Measurements from ENCODE around the gene ADAT2. TPM values are rescaled to one million over a fixed set of nuclear protein-coding genes. Genes with fewer than 3 reads are reported as not detected.
"Not testable (repeated sequence)": the region's sequence is repeated elsewhere in the genome, so short reads cannot be mapped to it uniquely, and the experiment has no call there.

ADAT2 gene
- total RNA-seq, 8 experiments from 2014 or later = 3.8 to 18.8 (median 6.2) TPM

DNA sequence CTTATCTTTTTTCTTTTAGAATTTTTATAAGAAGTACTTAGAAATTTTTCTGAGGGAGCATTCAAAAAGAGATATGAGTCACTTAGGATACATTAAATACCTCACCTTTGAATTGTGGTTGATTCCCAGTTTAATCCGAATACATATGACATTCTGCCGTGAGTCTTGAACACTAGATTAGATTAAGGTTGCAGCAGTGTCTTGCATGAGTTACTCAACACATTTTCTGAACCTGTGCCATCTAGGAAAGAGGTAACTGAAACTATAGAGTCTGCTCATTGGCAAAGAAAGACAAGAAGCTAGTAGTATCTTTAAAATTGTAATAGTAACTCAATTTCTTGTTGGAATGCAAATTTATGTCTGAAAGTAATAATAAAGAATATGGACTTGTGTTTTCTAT is 15.1 kb upstream of the ADAT2 start:
- Histone ChIP-seq H3K4me3 (no peak overlapping the region), H3K27ac (no peak overlapping the region), H3K4me1 (replicated peaks in 1 of 2) (no peaks in the 10 kb centered on the region)
- no peak for ATAC-seq (replicated peaks in 6 of 8)
- in situ Hi-C loops (cut with MboI; ENCODE audit: low pct_unique_long_range_greater_than_20kb in 2 of 9, low sequenced_read_pairs in 9 of 9, unreplicated experiment in 9 of 9) = no loop called here
- WGBS, 10 experiments = 83 to 100% (median 100%) methylated on average over 1 to 2 of the region's 2 CpGs

DNA sequence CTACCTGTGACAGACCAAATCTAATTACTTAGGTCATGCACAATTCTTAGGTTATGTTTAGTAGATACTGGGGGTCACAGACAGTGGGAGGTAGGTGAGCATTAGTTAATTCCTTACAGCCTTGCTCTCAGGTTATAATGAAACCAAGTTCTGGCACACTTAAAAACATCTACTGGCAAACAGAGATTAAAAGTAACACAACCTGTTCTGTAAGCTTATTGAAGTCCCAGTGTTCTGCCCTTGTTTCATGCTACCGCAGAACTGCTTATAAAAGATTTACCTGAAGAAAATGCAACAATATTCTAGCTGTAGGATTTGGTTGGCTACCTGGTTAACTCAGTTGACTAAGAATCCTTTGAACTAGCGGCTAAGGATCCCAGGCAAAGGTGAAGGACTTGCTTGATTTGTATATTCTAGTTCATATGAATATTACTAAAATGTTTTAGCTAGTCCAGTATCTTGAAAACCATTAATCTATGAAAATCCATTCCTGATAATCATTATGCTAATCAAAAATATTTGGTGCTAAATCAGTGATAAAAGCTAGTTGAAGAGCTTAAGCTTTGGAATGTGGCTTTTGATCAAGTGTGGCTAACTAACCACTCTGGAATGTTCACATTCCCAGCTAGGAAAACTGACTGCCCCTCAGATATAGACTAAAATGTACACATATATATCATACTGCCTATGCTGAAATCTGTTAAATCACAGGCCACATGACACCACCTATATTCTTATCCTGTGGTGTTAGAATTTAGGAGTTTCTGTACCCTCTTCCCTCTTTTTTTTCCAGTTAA is 7.3 kb upstream of the ADAT2 start:
- Histone ChIP-seq H3K4me3 (no peak overlapping the region), H3K4me1 (replicated peaks in 1 of 2) (no peaks in the 10 kb centered on the region), H3K27ac (no peak overlapping the region)
- no peak for ATAC-seq (replicated peaks in 6 of 8)
- in situ Hi-C loops (cut with MboI; ENCODE audit: low pct_unique_long_range_greater_than_20kb in 2 of 9, low sequenced_read_pairs in 9 of 9, unreplicated experiment in 9 of 9) = no loop called here
- 0 to 100% (median 69%) methylated on average over 1 to 2 of the region's 2 CpGs for WGBS, 10 experiments

DNA sequence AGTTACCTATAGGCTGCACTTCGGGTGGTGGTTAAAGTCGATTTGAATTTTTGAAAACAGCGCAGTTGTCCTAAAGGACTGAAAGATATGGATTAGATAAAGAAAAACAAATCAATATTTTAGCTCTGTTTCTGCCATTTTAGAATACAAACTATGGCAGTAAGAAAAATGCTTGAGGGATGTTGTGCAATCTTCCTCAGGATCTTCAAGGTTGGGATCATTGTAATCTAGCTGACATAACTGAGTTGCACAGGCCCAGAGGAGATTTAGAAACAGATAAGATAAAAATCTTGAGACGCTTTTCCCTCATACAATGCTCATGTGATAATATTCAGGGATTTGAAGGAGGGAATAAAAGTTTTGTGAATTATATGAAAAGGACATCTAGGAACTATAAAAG is 1.0 kb upstream of the ADAT2 start:
- in situ Hi-C loops (cut with MboI; ENCODE audit: low pct_unique_long_range_greater_than_20kb in 2 of 9, low sequenced_read_pairs in 9 of 9, unreplicated experiment in 9 of 9) = no loop called here
- Histone ChIP-seq H3K4me3 (peak overlapping the region; percentile 59 to 96 (median 76)), H3K4me1 (replicated peaks in 1 of 2) (peaks cover 7 to 18% of the 10 kb centered on the region in 2 donors), H3K27ac (no peak overlapping the region)
- ATAC-seq (replicated peaks in 6 of 8) = no peak
- WGBS, 10 experiments = 0 to 86% (median 45%) methylated on average over 1 to 4 of the region's 4 CpGs

DNA sequence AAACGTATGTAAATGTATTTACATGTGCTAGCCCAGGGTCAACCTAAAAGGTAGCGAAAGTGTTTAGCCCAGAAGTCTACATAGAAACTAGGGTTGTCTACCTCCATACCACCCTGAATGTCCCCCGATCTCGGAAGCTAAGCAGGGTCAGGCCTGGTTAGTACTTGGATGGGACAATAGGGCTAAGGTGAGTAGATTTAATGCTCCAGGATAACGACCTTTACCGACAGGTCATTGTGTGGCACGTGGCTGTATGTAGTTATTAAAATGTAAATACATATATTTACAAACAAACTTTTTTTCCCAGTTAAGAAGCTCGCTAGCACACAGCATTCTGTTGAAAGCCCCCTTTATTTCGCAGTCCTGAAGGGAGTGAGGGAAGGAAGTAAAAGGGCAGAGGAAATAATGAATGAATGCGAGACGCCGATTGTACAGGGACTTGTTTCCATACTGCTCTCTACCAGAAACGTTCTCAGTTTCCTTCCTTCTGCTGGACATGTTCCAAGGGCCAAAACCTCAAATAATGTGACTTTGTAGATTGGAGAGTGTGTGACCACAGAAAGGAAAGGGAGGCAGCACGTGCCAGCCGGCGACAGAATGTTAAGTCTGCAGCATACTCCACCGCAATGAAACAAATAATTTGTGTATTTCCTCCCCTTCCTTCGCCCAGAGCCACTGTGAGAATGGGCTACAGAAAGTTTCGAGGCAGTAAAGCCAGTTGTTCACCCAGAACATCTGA is 612 bp downstream of the ADAT2 start:
- in situ Hi-C loops (cut with MboI; ENCODE audit: low pct_unique_long_range_greater_than_20kb in 2 of 9, low sequenced_read_pairs in 9 of 9, unreplicated experiment in 9 of 9) = loop anchor here in 3 of 9 experiments (25.0 kb wide), 1 partner anchor 763 kb away; no protein-coding TSS in a partner anchor
- H3K4me1 ChIP-seq (replicated peaks in 1 of 2) = peaks cover 7 to 18% of the 10 kb centered on the region in 2 donors
- 0 to 7% (median 2%) methylated on average over 2 to 14 of the region's 19 CpGs for WGBS, 10 experiments
- H3K27ac ChIP-seq = peak overlapping the region; percentile 41 to 47
- H3K4me3 ChIP-seq = peak overlapping the region; percentile 59 to 96 (median 76)
- ATAC-seq (replicated peaks in 6 of 8) = peak in 6 of 8 experiments; percentile 1 to 10 (median 6)

DNA sequence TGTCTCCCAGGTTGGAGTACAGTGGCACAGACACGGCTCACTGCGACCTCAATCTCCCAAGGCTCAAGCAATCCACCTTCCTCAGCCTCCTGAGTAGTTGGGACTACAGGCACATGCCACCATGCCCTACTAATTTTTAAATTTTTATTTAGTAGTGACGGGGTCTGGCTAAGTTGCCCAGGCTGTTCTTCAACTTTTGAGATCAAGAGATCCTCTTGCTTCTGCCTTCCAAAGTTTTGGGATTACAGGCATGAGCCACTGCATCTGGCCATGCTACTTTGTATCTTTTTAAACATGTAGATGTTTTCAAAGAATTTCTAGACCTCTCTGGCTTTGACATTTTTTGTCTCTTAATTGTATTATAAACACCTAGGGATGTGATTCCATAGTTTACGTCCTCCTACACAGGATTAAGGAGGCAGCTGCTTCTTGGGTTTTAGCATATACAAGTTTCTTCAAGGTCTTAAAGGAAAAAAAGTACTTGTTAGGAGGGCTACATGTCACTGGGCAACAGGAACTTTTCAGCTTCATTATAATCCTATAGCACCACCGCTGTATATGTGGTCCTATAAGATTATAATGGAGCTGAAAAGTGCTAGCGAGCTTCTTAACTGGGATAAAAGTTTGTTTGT is 1.3 kb downstream of the ADAT2 start:
- WGBS, 10 experiments = 61 to 90% (median 68%) methylated on average over 3 to 6 of the region's 6 CpGs
- ATAC-seq (replicated peaks in 6 of 8) = no peak
- peaks cover 7 to 18% of the 10 kb centered on the region in 2 donors for H3K4me1 ChIP-seq (replicated peaks in 1 of 2)
- H3K4me3 ChIP-seq = peak overlapping the region; percentile 59 to 96 (median 76)
- H3K27ac ChIP-seq = no peak overlapping the region
- in situ Hi-C loops (cut with MboI; ENCODE audit: low pct_unique_long_range_greater_than_20kb in 2 of 9, low sequenced_read_pairs in 9 of 9, unreplicated experiment in 9 of 9) = loop anchor here in 3 of 9 experiments (25.0 kb wide), 1 partner anchor 762 kb away; no protein-coding TSS in a partner anchor

DNA sequence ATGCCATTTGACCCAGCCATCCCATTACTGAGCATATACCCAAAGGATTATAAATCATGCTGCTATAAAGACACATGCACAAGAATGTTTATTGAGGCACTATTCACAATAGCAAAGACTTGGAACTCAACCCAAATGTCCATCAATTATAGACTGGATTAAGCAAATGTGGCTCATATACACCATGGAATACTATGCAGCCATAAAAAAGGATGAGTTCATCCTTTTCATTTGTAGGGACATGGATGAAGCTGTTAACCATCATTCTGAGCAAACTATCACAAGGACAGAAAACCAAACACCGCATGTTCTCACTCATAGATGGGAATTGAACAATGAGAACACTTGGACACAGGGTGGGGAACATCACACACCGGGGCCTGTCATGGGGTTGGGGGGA is 2.6 kb downstream of the ADAT2 start:
- H3K27ac ChIP-seq; H3K4me3 ChIP-seq; ATAC-seq (replicated peaks in 6 of 8): not testable (repeated sequence)
- in situ Hi-C loops (cut with MboI; ENCODE audit: low pct_unique_long_range_greater_than_20kb in 2 of 9, low sequenced_read_pairs in 9 of 9, unreplicated experiment in 9 of 9) = loop anchor here in 3 of 9 experiments (25.0 kb wide), 1 partner anchor 761 kb away; no protein-coding TSS in a partner anchor
- WGBS, 10 experiments = no CpG with 5 or more reads among the region's 2 CpGs
- H3K4me1 ChIP-seq (replicated peaks in 1 of 2) = peaks cover 7 to 18% of the 10 kb centered on the region in 2 donors

DNA sequence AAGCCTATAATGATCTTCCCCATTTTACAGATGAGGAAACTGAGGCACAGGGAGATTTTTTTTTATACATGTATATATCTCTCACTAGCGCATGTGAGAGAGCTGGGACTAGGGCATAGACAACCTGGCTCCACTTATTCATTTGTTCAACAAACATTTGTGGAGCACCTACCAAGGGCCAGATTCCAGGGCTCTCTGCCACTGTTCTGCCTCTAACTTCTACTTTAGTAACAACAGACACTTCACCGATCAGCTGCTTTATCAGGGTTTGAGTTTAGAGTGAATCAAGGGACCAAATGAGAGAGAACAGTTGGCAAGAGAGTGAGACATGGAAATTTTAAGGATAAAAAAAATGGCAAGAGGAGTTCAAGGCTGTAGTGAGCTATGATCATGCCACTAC is 7.4 kb downstream of the ADAT2 start:
- no peak for ATAC-seq (replicated peaks in 6 of 8)
- in situ Hi-C loops (cut with MboI; ENCODE audit: low pct_unique_long_range_greater_than_20kb in 2 of 9, low sequenced_read_pairs in 9 of 9, unreplicated experiment in 9 of 9) = loop anchor here in 3 of 9 experiments (25.0 kb wide), 1 partner anchor 756 kb away; no protein-coding TSS in a partner anchor
- Histone ChIP-seq H3K4me1 (replicated peaks in 1 of 2) (no peaks in the 10 kb centered on the region), H3K4me3 (no peak overlapping the region), H3K27ac (no peak overlapping the region)
- 86 to 100% (median 100%) methylated on average over 1 to 2 of the region's 2 CpGs; no CpG with 5 or more reads in 3 of the 10 experiments for WGBS, 10 experiments

DNA sequence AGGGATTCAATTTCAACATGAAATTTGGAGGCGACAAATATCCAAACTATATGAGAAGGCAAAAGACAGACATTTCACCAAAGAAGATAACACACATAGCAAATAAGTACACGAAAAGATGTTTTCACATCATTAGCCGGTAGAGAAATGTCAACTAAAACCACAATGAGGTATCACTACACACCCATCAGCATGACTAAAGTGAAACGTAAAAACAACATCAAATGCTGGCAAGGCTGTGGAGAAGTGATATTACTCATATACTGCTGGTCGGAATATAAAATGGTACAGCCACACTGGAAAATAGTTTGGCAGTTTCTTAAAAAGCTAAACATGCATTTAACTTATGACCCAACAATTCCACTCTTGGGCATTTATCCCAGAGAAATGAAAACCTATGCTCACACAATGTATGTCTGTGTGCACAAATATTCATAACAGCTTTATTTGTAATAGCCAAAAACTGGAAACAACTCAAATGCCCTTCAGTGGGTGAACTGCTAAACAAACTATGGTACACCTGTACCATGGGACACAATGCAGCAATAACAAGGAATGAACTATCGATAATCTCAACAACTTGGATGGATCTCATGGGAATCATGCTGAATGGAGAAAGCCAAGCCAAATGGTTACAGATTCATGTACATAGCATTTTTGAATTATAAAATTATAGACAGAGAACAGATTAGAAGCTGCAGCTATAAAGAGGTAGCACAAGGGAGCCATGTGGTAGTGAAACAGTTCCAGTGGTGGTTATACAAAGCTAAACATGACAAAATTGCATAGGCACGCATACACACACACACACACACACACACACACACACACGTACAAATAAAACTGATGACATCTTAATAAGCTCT is 8.6 kb downstream of the ADAT2 start:
- Histone ChIP-seq H3K27ac (no peak overlapping the region), H3K4me1 (replicated peaks in 1 of 2) (no peaks in the 10 kb centered on the region), H3K4me3 (no peak overlapping the region)
- in situ Hi-C loops (cut with MboI; ENCODE audit: low pct_unique_long_range_greater_than_20kb in 2 of 9, low sequenced_read_pairs in 9 of 9, unreplicated experiment in 9 of 9) = loop anchor here in 3 of 9 experiments (25.0 kb wide), 1 partner anchor 755 kb away; no protein-coding TSS in a partner anchor
- no peak for ATAC-seq (replicated peaks in 6 of 8)
- 62 to 98% (median 90%) methylated on average over 2 to 8 of the region's 8 CpGs for WGBS, 10 experiments

DNA sequence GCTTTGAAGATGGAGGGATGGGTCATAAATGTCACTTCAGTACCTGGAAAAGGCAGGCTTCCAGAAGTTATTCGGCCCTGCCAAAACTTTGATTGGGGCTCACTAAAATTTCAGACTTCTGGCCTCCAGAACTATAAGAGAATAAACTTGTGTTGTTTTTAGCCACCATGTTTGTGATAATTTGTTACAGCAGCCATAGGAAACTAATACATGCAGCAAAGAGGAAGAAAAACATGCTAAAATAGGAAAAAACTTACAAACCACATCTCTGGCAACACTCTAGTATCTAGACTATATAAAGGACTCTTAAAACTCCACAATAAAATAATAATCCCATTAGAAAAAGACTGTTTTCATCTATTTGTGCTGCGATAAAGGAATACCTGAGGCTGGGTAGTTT is 9.5 kb downstream of the ADAT2 start:
- Histone ChIP-seq H3K4me1 (replicated peaks in 1 of 2) (no peaks in the 10 kb centered on the region), H3K4me3 (no peak overlapping the region), H3K27ac (no peak overlapping the region)
- in situ Hi-C loops (cut with MboI; ENCODE audit: low pct_unique_long_range_greater_than_20kb in 2 of 9, low sequenced_read_pairs in 9 of 9, unreplicated experiment in 9 of 9) = loop anchor here in 3 of 9 experiments (25.0 kb wide), 1 partner anchor 754 kb away; no protein-coding TSS in a partner anchor
- ATAC-seq (replicated peaks in 6 of 8) = no peak
- 80 to 100% (median 93%) methylated on average over 1 to 2 of the region's 2 CpGs; no CpG with 5 or more reads in 2 of the 10 experiments for WGBS, 10 experiments

DNA sequence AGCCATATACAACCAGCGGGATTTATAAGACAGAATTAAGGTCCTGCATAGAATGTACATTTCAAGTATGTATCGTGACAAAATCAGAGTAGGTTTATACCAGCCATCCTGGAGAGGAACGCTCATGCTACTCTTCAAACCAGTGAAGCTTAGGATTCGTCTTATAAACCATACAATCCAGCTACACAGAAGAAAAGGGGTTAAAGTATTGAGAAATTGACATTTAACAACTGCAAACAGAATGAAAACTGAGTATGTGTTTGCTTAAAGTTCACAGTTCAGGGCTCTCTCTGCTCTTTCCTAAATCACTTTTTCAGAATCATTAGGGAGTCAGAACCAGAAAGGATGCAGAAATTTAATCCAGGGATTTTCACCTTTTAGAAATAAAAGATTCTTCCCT is 17.9 kb downstream of the ADAT2 start:
- 89 to 100% (median 96%) methylated on average over 1 to 4 of the region's 4 CpGs for WGBS, 10 experiments
- Histone ChIP-seq H3K27ac (no peak overlapping the region), H3K4me1 (replicated peaks in 1 of 2) (no peaks in the 10 kb centered on the region), H3K4me3 (no peak overlapping the region)
- in situ Hi-C loops (cut with MboI; ENCODE audit: low pct_unique_long_range_greater_than_20kb in 2 of 9, low sequenced_read_pairs in 9 of 9, unreplicated experiment in 9 of 9) = loop anchor here in 3 of 9 experiments (25.0 kb wide), 1 partner anchor 745 kb away; no protein-coding TSS in a partner anchor
- ATAC-seq (replicated peaks in 6 of 8) = no peak

DNA sequence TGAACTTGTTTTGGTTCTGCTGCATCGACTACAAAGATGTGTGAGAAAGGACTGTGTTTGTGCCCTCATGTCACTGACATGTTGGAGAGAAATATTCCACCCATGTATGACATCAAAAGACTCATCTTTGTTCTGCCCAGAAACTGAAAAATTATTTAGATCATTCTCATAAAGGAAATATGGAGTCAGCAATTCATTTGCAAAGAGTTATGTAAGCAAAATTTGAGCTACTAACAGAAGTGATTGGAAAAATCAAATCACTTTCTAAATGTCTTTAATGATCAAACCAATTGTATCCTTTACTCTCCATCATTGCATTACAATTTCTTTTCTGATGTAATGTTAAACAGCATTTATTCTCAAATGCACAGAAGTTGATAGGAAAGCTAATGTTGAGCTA is 19.3 kb downstream of the ADAT2 start:
- Histone ChIP-seq H3K4me3 (no peak overlapping the region), H3K27ac (no peak overlapping the region), H3K4me1 (replicated peaks in 1 of 2) (no peaks in the 10 kb centered on the region)
- WGBS, 10 experiments = 50 to 100% (median 80%) methylated on average over 1 of the region's 1 CpG; no CpG with 5 or more reads in 6 of the 10 experiments
- in situ Hi-C loops (cut with MboI; ENCODE audit: low pct_unique_long_range_greater_than_20kb in 2 of 9, low sequenced_read_pairs in 9 of 9, unreplicated experiment in 9 of 9) = loop anchor here in 3 of 9 experiments (25.0 kb wide), 1 partner anchor 744 kb away; no protein-coding TSS in a partner anchor
- no peak for ATAC-seq (replicated peaks in 6 of 8)

DNA sequence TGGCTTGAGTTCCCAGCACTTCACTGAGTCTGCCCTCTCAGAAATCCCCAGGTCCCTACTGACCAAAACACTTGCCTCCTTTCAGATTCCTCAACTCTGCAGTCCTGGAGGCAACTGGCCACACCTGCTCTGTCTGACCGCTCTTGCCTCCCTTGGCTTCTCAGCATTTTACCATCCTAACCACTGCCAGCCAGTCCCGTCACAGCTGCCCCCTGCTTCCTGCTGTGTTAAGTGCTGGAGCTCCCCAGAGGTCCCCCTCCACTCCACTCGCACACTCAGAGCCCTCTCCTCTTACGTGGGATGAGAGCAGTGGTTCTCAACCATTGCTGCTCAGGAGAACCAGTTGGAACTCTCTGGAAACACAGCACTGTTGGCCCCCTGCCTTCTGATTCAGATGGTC is 20.5 kb downstream of the ADAT2 start:
- in situ Hi-C loops (cut with MboI; ENCODE audit: low pct_unique_long_range_greater_than_20kb in 2 of 9, low sequenced_read_pairs in 9 of 9, unreplicated experiment in 9 of 9) = loop anchor here in 4 of 9 experiments (10.0 to 25.0 kb wide), 2 partner anchors 735 to 743 kb away; no protein-coding TSS in a partner anchor
- Histone ChIP-seq H3K27ac (no peak overlapping the region), H3K4me3 (no peak overlapping the region), H3K4me1 (replicated peaks in 1 of 2) (no peaks in the 10 kb centered on the region)
- no peak for ATAC-seq (replicated peaks in 6 of 8)
- WGBS, 10 experiments = 88 to 100% (median 100%) methylated on average over 1 to 2 of the region's 4 CpGs; no CpG with 5 or more reads in 5 of the 10 experiments
